Measurements from ENCODE around the gene CSTF3.

Gene CSTF3

DNA sequence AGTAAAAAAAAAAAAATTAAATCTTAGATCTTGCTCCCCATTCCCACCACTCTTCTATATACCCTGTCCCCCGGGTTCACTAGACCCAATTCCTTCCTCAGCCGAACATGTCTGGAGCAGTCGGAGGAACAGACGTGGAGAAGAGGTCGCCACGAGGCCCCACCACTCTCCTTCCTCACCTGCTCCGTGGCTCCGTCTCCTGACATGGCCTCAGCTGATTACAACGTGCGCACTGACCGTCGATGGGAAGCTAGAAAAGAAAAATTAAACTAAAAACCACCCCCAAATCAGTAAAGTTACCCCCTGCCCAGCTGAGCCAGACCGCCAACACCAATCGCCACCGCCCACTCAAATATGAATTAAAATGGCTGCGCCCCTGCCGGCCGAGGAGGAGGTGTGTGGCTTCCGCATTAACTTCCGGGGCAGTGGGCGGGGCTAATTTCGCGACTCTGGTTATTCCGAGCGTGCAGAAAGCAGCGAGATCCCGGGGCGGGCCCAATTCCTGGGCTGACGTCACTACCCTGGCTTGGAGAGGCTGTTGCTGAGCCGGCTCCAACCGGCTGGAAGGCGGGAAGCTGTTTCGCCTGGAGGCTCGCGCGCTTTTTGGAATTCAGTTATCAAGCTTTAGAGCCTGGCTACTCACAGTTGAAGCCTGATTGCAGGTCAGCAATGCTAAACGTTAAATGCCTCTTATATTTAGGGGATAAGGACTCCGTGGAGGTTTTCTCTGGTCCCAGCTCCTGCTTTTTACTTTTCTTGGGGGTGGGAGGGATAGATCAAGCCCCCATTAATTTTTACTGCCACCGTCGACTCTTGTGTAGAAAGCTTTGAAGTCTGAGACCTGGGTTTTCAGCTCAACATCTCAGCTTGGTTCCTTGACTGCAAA, at the start of gene CSTF3:
Gene CSTF3, minus strand, starts transcription at position 361 of the 886 bp plus-strand sequence. Its CDS starts 155 bp downstream, at position 206.
- DNase-seq (ENCODE audit: extremely low spot score) = peak; percentile 93
- CTCF ChIA-PET = interaction anchor here (0.6 to 2.0 kb wide), 12 partner anchors 13 to 581 kb away, joined by 3 to 8 read pairs (median 3); no protein-coding TSS in a partner anchor
- POLR2A ChIA-PET = interaction anchor here (0.6 to 0.7 kb wide), 2 partner anchors 251 to 922 kb away, joined by 3 read pairs; no protein-coding TSS in a partner anchor
- TF ChIP-seq, protein P1, sequence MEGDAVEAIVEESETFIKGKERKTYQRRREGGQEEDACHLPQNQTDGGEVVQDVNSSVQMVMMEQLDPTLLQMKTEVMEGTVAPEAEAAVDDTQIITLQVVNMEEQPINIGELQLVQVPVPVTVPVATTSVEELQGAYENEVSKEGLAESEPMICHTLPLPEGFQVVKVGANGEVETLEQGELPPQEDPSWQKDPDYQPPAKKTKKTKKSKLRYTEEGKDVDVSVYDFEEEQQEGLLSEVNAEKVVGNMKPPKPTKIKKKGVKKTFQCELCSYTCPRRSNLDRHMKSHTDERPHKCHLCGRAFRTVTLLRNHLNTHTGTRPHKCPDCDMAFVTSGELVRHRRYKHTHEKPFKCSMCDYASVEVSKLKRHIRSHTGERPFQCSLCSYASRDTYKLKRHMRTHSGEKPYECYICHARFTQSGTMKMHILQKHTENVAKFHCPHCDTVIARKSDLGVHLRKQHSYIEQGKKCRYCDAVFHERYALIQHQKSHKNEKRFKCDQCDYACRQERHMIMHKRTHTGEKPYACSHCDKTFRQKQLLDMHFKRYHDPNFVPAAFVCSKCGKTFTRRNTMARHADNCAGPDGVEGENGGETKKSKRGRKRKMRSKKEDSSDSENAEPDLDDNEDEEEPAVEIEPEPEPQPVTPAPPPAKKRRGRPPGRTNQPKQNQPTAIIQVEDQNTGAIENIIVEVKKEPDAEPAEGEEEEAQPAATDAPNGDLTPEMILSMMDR (IDR thresholded peaks at IDR 0.05; ENCODE audit: control extremely low read depth, extremely low read depth, low read depth, missing control alignments) = no peak

DNA sequence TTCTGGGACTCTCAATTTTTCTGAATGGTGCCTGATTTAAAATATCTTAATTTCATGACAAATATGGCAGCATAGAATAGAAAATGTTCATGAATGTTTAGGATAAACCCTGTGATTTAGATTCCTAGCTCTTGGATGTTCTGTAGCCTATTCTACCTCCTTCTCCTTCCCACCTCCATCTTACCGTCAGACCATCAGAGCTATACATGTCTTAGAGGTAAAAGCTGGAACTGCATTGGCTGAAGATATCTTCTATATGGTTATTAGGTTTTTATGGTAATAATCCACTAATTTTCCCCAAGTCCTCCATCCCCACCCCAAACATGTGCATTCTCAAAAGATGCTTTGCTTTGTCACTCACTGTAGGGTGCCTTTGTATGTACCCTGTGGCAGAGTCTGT, 46.9 kb upstream of the CSTF3 start:
- ChIA-PET CTCF (interaction anchor here (0.6 to 1.8 kb wide), 4 partner anchors 15 to 284 kb away, joined by 3 to 5 read pairs (median 3); no protein-coding TSS in a partner anchor), POLR2A (interaction anchor here (0.6 to 0.7 kb wide), 2 partner anchors 159 to 1943 kb away, joined by 3 to 6 read pairs; no protein-coding TSS in a partner anchor)
- no peak for DNase-seq (ENCODE audit: extremely low spot score)
- TF ChIP-seq, protein P1 (IDR thresholded peaks at IDR 0.05; ENCODE audit: control extremely low read depth, extremely low read depth, low read depth, missing control alignments) = no peak

DNA sequence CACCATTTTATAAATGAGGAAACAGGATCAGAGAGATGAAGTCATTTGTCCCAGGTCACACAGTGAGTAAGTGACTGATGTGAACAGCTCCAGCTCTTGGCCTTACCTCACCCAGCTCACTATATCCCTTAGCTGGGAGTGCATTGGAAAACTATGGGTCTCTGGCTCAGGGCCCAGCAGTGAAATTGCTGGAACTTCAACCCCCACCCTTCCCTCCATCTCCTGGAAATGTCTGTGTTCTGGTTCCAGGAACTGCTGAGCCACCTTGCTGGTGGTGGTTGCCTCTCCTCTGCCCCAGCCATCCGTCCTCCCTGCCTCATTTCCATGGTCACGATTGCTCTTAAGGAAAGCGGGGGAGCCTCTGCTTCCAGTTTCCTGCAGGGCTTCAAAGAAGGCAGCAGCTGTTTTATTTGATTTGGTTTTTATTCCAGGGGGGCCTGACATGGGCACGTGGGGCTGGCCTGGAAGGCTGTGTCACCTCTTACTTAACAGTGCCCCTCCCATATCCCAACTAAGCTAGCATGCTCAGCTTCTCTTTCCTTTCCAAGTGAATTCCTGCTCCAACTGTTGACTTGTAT, 46.2 kb upstream of the CSTF3 start:
- no peak for DNase-seq (ENCODE audit: extremely low spot score)
- POLR2A ChIA-PET = interaction anchor here (0.7 kb wide), 1 partner anchor 1943 kb away, joined by 6 read pairs; no protein-coding TSS in a partner anchor
- CTCF ChIA-PET = interaction anchor here (1.0 to 1.8 kb wide), 3 partner anchors 17 to 283 kb away, joined by 3 to 5 read pairs (median 3); no protein-coding TSS in a partner anchor

DNA sequence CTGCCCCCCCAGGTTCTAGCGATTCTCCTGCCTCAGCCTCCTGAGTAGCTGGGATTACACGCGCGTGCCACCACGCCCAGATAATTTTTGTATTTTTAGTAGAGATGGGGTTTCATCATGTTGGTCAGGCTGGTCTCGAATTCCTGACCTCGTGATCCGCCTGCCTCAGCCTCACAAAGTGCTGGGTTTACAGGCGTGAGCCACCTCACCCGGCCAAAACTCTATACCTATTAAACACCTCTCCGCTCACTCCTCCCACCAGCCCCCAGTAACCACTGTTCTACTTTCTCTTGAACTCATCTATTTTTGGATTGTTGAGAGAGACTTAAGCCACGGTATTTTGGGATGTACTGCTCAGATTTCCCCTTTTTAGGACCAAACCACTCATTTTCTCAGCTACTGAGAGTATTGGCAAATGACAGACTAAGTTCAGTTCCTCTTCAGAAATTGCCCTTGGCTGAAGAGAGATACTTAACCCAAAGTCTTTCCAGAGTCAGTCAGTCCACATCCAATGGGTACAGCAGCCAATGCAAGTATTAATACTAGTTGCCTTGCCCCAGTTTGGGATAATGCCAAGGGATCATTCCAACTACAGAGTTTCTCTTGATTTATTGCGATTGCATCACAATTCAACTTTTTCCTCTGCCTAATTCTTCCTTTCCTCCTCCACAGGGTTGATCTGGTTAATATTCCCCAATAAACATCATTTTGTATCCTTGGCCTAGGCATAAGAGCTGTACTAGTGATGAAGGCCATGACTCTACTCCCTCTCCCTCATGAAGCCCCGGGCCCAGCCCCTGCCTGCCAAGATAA, 36.8 kb upstream of the CSTF3 start:
- ChIA-PET POLR2A (no interaction called here), CTCF (interaction anchor here (1.3 to 1.5 kb wide), 3 partner anchors 11 to 32 kb away, joined by 3 to 4 read pairs (median 3); no protein-coding TSS in a partner anchor)
- no peak for DNase-seq (ENCODE audit: extremely low spot score)
- TF ChIP-seq, protein P1 (IDR thresholded peaks at IDR 0.05; ENCODE audit: control extremely low read depth, extremely low read depth, low read depth, missing control alignments) = no peak

More for the DNA sequence above, 46.2 kb upstream of the CSTF3 start:
- TF ChIP-seq, protein P1 (IDR thresholded peaks at IDR 0.05; ENCODE audit: control extremely low read depth, extremely low read depth, low read depth, missing control alignments) = no peak

DNA sequence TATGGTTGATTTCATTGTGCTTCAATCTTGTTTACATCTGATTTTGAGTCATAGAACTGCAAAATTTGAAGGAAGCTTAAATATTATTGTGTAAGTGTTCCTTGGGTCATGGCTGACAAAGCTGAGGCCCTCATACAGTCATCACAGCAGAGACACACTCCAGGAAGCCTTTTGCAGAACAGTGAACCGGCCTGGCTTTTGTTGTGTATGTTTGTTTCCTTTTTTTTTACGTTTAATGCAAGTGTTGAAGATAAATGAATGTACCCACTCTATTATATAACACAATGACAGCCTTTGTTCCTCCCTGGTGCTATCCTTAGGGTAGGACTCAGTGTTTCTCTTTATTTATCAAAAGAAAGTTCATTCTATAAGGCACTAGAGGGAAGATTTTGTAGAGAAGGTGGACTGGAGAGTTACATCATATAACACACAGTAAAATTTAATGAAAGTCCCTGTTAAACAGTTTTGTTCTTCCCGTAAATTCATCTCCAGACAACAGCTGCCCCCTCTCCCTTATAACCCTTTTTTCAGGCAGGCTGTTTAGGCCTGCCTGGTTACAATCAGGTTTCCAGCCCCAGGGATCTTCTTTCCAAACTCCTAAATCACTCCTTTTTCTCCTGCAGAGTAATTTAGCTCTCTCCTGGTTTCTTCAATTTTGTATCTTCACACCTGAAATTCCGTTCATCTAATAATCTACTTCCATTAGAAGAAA, 34.3 kb upstream of the CSTF3 start:
- POLR2A ChIA-PET = no interaction called here
- CTCF ChIA-PET = no interaction called here
- TF ChIP-seq, protein P1 (IDR thresholded peaks at IDR 0.05; ENCODE audit: control extremely low read depth, extremely low read depth, low read depth, missing control alignments) = no peak
- DNase-seq (ENCODE audit: extremely low spot score) = no peak

Data from GM10248 (cell line).